ENCODE results near the gene VSIG2.

- TF ChIP-seq ZNF8 (CRISPR knock-in tag; IDR thresholded peaks at IDR 0.05) = no peak
- TF ChIP-seq RARB (CRISPR knock-in tag; IDR thresholded peaks at IDR 0.05) = no peak
- no peak for TF ChIP-seq CSDC2 (CRISPR knock-in tag; IDR thresholded peaks at IDR 0.05)
- TF ChIP-seq TOX (CRISPR knock-in tag; IDR thresholded peaks at IDR 0.05; ENCODE audit: borderline replicate concordance) = no peak
- no peak for TF ChIP-seq ZFP3 (CRISPR knock-in tag; IDR thresholded peaks at IDR 0.05)
- TF ChIP-seq PATZ1 (CRISPR knock-in tag; IDR thresholded peaks at IDR 0.05; ENCODE audit: borderline replicate concordance) = no peak
- TF ChIP-seq ZNF565 (CRISPR knock-in tag; conservative IDR thresholded peaks at IDR 0.05; ENCODE audit: low read depth) = no peak
- no peak for TF ChIP-seq OSR1 (CRISPR knock-in tag; IDR thresholded peaks at IDR 0.05)
- no peak for TF ChIP-seq SNAI2 (CRISPR knock-in tag; IDR thresholded peaks at IDR 0.05)
- no peak for TF ChIP-seq PPARA (CRISPR knock-in tag; IDR thresholded peaks at IDR 0.05; ENCODE audit: borderline replicate concordance)
Measured at GRCh38 chr11:124778281-124778680, 26.2 kb upstream of the VSIG2 start.
